Ectodermal cell (in vitro differentiated cells): Measurements from ENCODE around the gene SLC6A20.

Experiments
- H3K27ac ChIP-seq: 2 replicates; pipeline ENCODE4 v1.7.0; 2013; ENCODE audit warnings: mild to moderate bottlenecking, low read depth, low read length; ENCODE audit not compliant: insufficient read depth, poor library complexity, severe bottlenecking
- H3K27me3 ChIP-seq: 2 replicates; pipeline ENCODE4 v1.7.0; 2013; ENCODE audit warnings: mild to moderate bottlenecking, low read length; ENCODE audit not compliant: insufficient read depth, control insufficient read depth, poor library complexity, severe bottlenecking
- H3K36me3 ChIP-seq: one replicate; pipeline ENCODE4 v1.7.0; 2013; ENCODE audit warnings: low read length; ENCODE audit not compliant: control insufficient read depth, insufficient read depth
- H3K4me1 ChIP-seq: one replicate; pipeline ENCODE4 v1.7.0; 2013; ENCODE audit warnings: low read length; ENCODE audit not compliant: control insufficient read depth, insufficient read depth
- H3K4me3 ChIP-seq: 2 replicates; pipeline ENCODE4 v1.7.0; 2013; ENCODE audit warnings: low read depth, low read length, control low read depth; ENCODE audit not compliant: insufficient read depth
- H3K9me3 ChIP-seq: 2 replicates; pipeline ENCODE4 v1.7.0; 2013; ENCODE audit warnings: mild to moderate bottlenecking, low read length, moderate library complexity; ENCODE audit not compliant: control insufficient read depth
- WGBS, 2 experiments: methylation state at CpG; one replicate each; pipeline ENCODE4 v1.1.7; 2013; ENCODE audit warnings: missing lambda C conversion rate in 2 of 2; 5-methylcytosine and 5-hydroxymethylcytosine counted together

SLC6A20 gene

DNA sequence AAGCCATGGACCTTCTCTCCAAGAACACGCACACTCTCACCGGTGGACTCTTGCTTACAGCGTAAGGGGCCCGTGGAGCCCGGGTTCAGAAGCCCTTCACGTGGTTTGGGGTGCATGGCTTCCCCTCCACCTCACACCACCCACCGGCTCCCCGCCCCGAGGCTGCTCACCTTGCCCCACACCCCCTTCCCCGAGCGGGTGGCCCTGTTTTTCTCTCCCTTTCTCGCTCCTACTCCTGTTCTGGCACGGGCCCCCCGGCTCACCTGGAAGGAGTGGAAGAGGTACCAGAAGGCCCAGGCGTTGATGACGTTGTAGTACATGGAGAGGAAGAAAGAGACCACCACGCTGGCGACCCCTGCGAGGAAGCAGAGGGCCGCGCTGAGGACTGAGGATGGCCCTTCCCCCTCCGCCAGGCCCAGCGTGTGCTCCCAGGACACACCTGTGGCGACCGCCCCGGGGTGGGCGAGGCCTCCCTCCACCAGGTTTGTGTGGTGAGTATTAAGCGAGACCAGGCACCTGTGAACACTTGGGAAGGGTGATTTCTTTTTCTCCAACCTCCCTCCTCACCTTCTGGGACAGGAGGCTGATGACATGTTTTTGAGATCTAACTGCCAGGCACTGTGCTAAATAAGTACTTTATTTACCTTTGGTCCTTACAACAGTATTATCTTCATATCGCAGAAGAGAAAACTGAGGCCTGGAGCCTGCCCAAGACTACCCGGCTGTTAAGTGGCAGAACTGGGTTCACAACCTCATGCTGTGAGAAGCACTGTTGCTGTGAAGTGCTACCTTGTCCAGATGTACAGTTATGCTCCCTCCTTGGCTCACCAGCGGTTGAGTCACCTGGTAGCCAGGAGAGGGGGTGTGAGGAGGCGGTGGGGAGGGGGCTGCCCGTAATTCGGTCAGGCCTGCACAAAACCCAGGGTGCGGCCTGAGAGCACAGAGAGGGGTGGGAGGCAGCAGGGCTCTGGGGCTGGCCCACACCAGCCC, 16.3 kb downstream of the SLC6A20 start:
- WGBS, 2 experiments = 92 to 93% methylated on average over 35 of the region's 35 CpGs
- Histone ChIP-seq H3K4me1 (no peaks in the 10 kb centered on the region), H3K27ac (no peak overlapping the region), H3K36me3 (no peaks in the 10 kb centered on the region), H3K27me3 (no peaks in the 10 kb centered on the region), H3K4me3 (no peak overlapping the region), H3K9me3 (no peaks in the 10 kb centered on the region)

DNA sequence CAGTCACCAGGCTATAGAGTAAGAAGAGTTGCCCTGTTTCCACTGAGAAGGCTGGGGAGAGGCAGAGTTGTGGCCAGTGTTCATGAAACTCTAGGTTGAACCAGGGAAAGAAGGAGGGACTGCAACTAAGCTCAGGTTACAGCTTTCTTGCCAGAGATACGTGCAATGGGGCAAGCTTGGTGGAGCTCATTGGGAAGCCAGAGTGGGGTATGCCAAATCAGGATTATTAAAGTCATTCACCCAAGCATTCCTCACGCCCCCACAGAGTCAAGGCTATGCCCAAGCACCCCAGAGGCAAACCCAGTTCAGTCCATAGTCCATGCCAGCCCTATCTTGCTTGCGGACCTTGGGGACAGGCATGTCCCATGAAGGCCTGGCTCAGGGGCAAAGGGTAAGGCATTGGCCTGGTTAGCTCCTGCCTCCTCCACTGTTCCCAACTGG, 17.6 kb downstream of the SLC6A20 start:
- no peaks in the 10 kb centered on the region for H3K9me3 ChIP-seq
- no peaks in the 10 kb centered on the region for H3K36me3 ChIP-seq
- H3K4me1 ChIP-seq = no peaks in the 10 kb centered on the region
- WGBS, 2 experiments = 78 to 83% methylated on average over 3 of the region's 3 CpGs
- no peak overlapping the region for H3K4me3 ChIP-seq
- H3K27ac ChIP-seq = no peak overlapping the region
- no peaks in the 10 kb centered on the region for H3K27me3 ChIP-seq

DNA sequence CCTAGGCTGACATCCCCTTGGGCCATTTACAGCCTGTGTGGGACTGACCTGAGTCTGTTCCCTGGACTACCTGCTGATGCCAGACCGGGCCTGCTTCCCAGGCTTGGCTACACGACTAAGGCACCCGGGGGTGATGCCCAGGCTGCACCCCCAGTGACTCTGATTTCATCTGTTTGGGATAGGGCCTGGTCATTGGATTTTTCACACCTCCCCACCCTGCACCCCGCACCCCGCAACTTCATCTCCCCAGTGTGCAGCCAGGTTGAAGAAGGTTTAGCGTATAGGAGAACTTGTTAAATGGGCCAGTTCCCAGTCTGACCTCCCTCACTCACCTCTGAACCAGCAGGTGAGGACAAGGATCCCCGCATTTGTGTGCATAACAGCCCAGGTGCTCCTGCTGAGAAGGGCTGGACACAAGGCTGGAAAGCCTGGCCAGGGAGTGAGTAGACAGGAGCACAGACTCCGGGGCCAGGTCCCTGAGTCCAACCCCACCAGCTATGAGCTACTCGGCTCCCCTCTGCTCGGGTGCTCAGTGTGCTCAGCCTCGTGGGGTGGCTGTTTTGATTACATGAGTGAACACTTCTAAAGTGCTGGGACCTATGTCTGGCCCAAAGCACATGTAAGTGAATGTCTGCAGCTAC, 18.5 kb downstream of the SLC6A20 start:
- no peaks in the 10 kb centered on the region for H3K4me1 ChIP-seq
- H3K27ac ChIP-seq = no peak overlapping the region
- no peak overlapping the region for H3K4me3 ChIP-seq
- H3K36me3 ChIP-seq = no peaks in the 10 kb centered on the region
- no peaks in the 10 kb centered on the region for H3K27me3 ChIP-seq
- WGBS, 2 experiments = 93 to 96% methylated on average over 11 of the region's 11 CpGs
- no peaks in the 10 kb centered on the region for H3K9me3 ChIP-seq

DNA sequence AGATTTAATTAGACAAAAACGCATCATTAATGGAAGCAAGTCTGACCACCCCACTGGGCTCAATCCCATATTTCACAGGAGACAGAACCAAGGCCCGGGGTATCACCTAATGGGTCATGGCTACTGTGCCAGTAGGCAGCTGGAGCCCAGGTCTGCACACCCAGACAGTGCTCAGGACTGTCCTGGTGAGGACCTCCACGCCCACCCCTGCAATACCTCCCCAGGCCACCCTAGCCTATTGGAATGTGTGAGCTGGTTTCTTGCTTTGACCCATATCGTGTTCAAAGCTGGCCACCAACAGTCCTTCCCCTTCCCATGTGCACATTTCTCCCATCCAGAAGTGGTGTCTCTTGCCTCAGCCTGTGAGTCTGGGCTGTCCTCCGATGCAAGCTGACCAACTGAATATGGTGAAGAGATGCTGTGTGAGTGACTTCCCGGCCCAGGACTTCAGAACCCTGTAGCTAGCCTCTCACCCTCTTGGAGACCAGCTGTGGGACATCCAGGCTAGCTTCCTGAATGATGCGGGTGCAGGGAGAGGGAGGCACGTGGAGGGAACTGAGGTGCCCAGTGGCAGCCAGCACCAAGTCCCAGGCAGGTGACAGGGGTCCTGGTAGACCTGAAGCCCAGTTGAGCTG, 19.1 kb downstream of the SLC6A20 start:
- Histone ChIP-seq H3K27ac (no peak overlapping the region), H3K36me3 (no peaks in the 10 kb centered on the region), H3K27me3 (no peaks in the 10 kb centered on the region), H3K9me3 (no peaks in the 10 kb centered on the region), H3K4me3 (no peak overlapping the region), H3K4me1 (no peaks in the 10 kb centered on the region)
- WGBS, 2 experiments = 93 to 94% methylated on average over 8 of the region's 8 CpGs

DNA sequence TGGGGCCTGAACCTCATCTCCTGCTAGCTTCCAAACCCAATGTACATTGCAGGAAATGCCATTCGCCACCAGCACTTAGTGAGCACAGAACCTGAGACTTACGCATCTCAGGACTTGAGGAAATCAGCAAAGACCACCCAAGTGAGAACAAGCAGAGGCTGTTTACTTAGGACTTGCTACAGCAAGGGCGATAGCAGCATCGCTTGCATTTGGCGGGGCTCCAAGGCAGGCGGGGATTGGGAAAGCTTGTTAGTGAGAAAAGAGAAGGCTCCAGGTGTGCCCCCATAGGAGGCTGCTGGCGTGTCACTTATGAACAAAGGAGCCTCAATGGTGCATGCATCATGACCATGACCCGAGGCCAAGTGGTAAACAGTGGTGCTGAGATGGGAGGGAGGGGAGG, 19.7 kb downstream of the SLC6A20 start:
- Histone ChIP-seq H3K36me3 (no peaks in the 10 kb centered on the region), H3K27ac (no peak overlapping the region), H3K4me1 (no peaks in the 10 kb centered on the region), H3K27me3 (no peaks in the 10 kb centered on the region), H3K4me3 (no peak overlapping the region), H3K9me3 (no peaks in the 10 kb centered on the region)
- WGBS, 2 experiments = 90 to 92% methylated on average over 8 of the region's 8 CpGs

DNA sequence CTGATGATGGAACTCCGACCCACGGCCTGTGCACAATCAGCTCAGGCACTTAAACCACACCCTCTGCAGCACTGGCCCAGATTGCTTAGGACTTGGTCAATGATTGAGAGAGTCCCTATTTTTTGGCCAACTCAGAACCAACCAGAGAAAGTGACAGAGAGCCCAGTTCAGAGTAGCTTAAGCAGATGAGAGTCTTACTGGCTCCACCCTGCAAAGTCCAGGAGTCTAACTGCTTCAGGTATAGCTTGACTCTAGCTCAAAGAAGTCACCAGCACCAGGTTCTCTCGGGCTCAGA, 20.1 kb downstream of the SLC6A20 start:
- Histone ChIP-seq H3K9me3 (no peaks in the 10 kb centered on the region), H3K27me3 (no peaks in the 10 kb centered on the region), H3K27ac (no peak overlapping the region), H3K4me3 (no peak overlapping the region), H3K36me3 (no peaks in the 10 kb centered on the region), H3K4me1 (no peaks in the 10 kb centered on the region)
- WGBS, 2 experiments = 86 to 91% methylated on average over 3 of the region's 3 CpGs

DNA sequence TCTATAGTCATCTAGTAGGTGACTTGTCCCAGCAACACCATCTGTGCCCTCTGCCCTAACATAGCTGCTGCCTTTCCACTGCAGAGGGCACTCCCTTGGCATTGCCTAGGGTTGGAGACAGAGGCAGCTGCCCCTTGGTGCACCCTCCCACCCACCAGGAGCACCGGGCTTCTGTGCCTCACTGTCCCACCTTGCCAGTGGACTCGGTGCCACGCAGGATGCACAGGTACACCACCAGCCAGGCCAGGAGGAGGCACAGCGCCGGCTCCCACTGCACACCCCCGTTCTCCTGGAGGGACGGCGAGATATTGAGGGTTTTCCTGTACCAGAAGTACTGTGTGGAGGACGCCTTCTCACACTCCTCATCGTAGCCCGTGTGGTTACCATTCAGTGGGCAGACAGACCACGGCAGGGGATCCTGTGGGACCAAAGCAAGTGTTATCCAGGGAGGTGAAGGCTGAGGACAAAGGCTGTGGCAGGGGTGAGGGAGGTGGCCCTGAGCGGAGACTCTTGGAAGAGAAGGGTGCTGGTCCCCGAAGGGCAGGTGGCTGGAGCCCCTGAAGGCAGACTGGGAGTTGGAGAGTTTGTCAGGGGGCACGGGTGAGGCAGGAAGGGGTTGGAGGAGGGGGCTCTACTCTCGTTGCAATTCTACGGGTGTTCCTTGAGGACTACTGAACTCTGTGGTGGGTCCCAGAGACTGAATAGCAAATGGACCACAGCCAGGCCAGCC, 20.6 kb downstream of the SLC6A20 start:
- no peak overlapping the region for H3K4me3 ChIP-seq
- H3K9me3 ChIP-seq = no peaks in the 10 kb centered on the region
- no peaks in the 10 kb centered on the region for H3K4me1 ChIP-seq
- WGBS, 2 experiments = 93 to 94% methylated on average over 17 of the region's 17 CpGs
- no peak overlapping the region for H3K27ac ChIP-seq
- no peaks in the 10 kb centered on the region for H3K36me3 ChIP-seq
- H3K27me3 ChIP-seq = no peaks in the 10 kb centered on the region

DNA sequence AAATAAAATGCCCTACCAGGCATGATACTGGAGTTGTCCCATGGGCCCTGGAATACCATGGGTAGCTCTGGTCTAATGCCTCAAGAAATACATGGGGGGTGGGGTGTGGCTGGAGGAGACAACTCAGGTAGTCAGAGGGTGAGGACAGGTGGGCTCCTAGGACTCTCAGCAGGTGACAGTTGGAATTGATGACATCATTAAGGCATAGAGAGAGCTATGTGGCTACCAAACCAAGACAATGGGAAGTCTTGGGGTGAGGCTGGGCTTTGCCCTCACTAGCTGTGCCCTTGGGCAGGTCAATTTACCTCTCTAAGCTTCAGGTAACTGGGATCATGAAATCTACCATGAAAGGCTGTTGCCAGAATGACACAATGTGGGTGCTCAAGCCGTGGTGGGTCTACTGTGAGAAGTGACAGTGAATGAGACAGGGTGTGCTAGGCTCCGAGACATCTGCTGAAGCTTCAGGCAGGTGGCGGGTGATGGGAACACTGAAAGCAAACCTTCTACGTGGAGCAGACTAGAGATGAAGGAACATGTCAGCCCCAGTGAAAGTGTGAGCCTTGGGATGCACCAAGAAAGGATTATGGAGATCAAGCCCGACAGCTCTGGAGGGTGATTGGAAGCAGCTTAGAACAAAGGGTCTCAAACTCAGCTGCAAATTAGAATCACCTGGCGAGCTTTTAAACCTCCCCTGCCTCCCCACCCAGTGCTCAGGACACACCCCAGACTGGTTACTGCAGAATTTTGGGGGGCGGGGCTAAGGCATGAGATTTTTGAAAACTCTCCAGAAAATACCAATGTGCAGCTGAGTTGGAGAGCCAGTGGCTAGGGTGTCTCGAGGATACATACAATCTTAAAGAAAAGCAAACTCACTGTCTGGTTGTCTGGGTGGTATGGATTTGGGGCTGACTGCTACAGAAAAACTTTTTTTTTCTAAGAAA, 21.5 kb downstream of the SLC6A20 start:
- WGBS, 2 experiments = 86 to 87% methylated on average over 7 to 8 of the region's 8 CpGs
- no peak overlapping the region for H3K27ac ChIP-seq
- H3K4me1 ChIP-seq = no peaks in the 10 kb centered on the region
- H3K9me3 ChIP-seq = no peaks in the 10 kb centered on the region
- no peaks in the 10 kb centered on the region for H3K27me3 ChIP-seq
- no peaks in the 10 kb centered on the region for H3K36me3 ChIP-seq
- no peak overlapping the region for H3K4me3 ChIP-seq

DNA sequence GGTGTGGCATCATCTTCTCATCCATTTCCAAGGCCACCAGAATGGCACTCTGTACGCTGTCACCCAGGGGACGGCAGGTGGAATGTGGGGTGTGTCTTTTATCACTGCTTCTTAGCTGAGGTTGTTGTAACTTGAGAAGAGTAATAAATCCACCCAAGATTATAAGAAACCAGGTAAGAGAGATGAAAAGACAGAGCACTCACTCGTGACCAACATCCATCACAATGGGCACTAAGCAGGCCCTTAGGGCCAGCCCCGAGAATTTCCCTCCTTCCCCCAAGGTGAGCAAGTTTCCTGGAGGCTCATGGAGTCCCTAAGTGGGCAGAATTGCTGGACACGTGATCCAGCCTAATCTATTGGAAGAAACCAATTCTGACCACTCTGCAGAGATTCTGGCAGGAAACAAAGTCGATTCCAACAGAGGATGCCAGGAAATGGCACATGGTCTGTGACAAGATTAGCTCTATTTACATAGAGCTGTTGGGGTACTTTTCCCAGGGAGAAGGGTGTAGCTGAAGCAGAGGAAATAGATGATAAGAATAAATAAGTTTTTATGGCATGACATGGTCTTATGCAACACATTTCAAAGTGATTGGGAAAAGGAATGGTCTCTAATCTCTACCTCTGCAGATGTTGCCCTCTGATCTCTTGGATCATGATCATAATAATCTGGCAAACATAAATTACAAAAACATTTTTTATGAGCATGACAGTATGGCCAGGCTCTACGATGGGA, 22.5 kb downstream of the SLC6A20 start:
- Histone ChIP-seq H3K27me3 (no peaks in the 10 kb centered on the region), H3K27ac (no peak overlapping the region), H3K9me3 (no peaks in the 10 kb centered on the region), H3K4me1 (no peaks in the 10 kb centered on the region), H3K36me3 (no peaks in the 10 kb centered on the region), H3K4me3 (no peak overlapping the region)
- 90 to 92% methylated on average over 5 to 7 of the region's 7 CpGs for WGBS, 2 experiments
